ENCODE data around the gene MAPK4.
A peak's percentile ranks its signal among the peaks of the same experiment; 100 is the strongest.
"Not testable (repeated sequence)": the region's sequence is repeated elsewhere in the genome, so short reads cannot be mapped to it uniquely, and the experiment has no call there.

The MAPK4 gene

GRCh38 chr18:50573679-50574078 is 13.8 kb downstream of the MAPK4 start:
- DNase-seq (ENCODE audit: low spot score) (no peak), FAIRE-seq (no peak)

- DNase-seq (ENCODE audit: low spot score) (no peak), FAIRE-seq (no peak)
These were observed 18.1 kb downstream of the MAPK4 start for GRCh38 chr18:50578030-50578429.

GRCh38 chr18:50578651-50579050 is 18.8 kb downstream of the MAPK4 start:
- DNase-seq (ENCODE audit: low spot score) (peak; percentile 12), FAIRE-seq (no peak)

GRCh38 chr18:50579061-50579774 is 19.3 kb downstream of the MAPK4 start:
- no peak for FAIRE-seq
- DNase-seq (ENCODE audit: low spot score): no peak

GRCh38 chr18:50581517-50581916 is 21.6 kb downstream of the MAPK4 start:
- DNase-seq (ENCODE audit: low spot score) (no peak), FAIRE-seq (no peak)

GRCh38 chr18:50582500-50582899 is 22.6 kb downstream of the MAPK4 start:
- FAIRE-seq (no peak), DNase-seq (ENCODE audit: low spot score) (no peak)

GRCh38 chr18:50586710-50587109 is 26.8 kb downstream of the MAPK4 start:
- peak; percentile 7 for FAIRE-seq
- DNase-seq (ENCODE audit: low spot score): no peak

GRCh38 chr18:50590593-50590992 is 30.7 kb downstream of the MAPK4 start:
- FAIRE-seq (no peak), DNase-seq (ENCODE audit: low spot score) (no peak)

GRCh38 chr18:50594012-50594411 is 34.1 kb downstream of the MAPK4 start:
- no peak for FAIRE-seq
- no peak for DNase-seq (ENCODE audit: low spot score)

GRCh38 chr18:50594942-50595341 is 35.1 kb downstream of the MAPK4 start:
- no peak for FAIRE-seq
- no peak for DNase-seq (ENCODE audit: low spot score)

GRCh38 chr18:50602466-50602865 is 42.6 kb downstream of the MAPK4 start:
- no peak for DNase-seq (ENCODE audit: low spot score)
- no peak for FAIRE-seq

- no peak for FAIRE-seq
These were observed 46.7 kb downstream of the MAPK4 start for GRCh38 chr18:50606609-50607008.

GRCh38 chr18:50607378-50607926 is 47.6 kb downstream of the MAPK4 start:
- FAIRE-seq (no peak), DNase-seq (ENCODE audit: low spot score) (no peak)

More at GRCh38 chr18:50606609-50607008, 46.7 kb downstream of the MAPK4 start:
- no peak for DNase-seq (ENCODE audit: low spot score)

- not testable (repeated sequence) for DNase-seq (ENCODE audit: low spot score); FAIRE-seq
These were observed 49.3 kb downstream of the MAPK4 start for GRCh38 chr18:50609171-50609570.

GRCh38 chr18:50610349-50610748 is 50.5 kb downstream of the MAPK4 start:
- DNase-seq (ENCODE audit: low spot score) (no peak), FAIRE-seq (no peak)

- no peak for DNase-seq (ENCODE audit: low spot score)
- FAIRE-seq: no peak
These were observed 51.6 kb downstream of the MAPK4 start for GRCh38 chr18:50611529-50611941.

GRCh38 chr18:50614838-50615237 is 55.0 kb downstream of the MAPK4 start:
- DNase-seq (ENCODE audit: low spot score) (no peak), FAIRE-seq (no peak)

GRCh38 chr18:50616484-50617048 is 56.7 kb downstream of the MAPK4 start:
- no peak for DNase-seq (ENCODE audit: low spot score)
- no peak for FAIRE-seq

GRCh38 chr18:50619861-50620275 is 60.0 kb downstream of the MAPK4 start:
- FAIRE-seq (no peak), DNase-seq (ENCODE audit: low spot score) (no peak)

- FAIRE-seq (no peak), DNase-seq (ENCODE audit: low spot score) (no peak)
These were observed 60.4 kb downstream of the MAPK4 start for GRCh38 chr18:50620319-50620718.

- FAIRE-seq (no peak), DNase-seq (ENCODE audit: low spot score) (no peak)
These were observed 61.5 kb downstream of the MAPK4 start for GRCh38 chr18:50621366-50621765.

- no peak for DNase-seq (ENCODE audit: low spot score)
- no peak for FAIRE-seq
These were observed 62.4 kb downstream of the MAPK4 start for GRCh38 chr18:50622320-50622719.

- DNase-seq (ENCODE audit: low spot score) (no peak), FAIRE-seq (no peak)
These were observed 63.0 kb downstream of the MAPK4 start for GRCh38 chr18:50622865-50623393.
